SK-N-SH (cell line): Measurements from ENCODE around the gene PPT2.
A peak's percentile ranks its signal among the peaks of the same experiment; 100 is the strongest.

ENCODE experiments used
- CHD2 ChIP-seq: fragments of 150-350 bp; IDR thresholded peaks from 2 replicates; pipeline ENCODE4 v1.6.1; 2018; ENCODE audit warnings: low read length; ENCODE audit not compliant: partially characterized antibody
- CTCF ChIP-seq: fragments of 200-600 bp; sonication (generic); IDR thresholded peaks from 2 replicates; pipeline ENCODE4 v1.6.1; 2017; ENCODE audit warnings: antibody characterized with exemption, mild to moderate bottlenecking, moderate library complexity
- FOSL2 ChIP-seq: IDR thresholded peaks from 2 replicates; pipeline ENCODE4 v1.4.0; 2012; ENCODE audit warnings: low read depth, mild to moderate bottlenecking, moderate library complexity, borderline replicate concordance
- POLR2AphosphoS5 ChIP-seq: IDR thresholded peaks from 2 replicates; pipeline ENCODE4 v1.6.1; 2012; ENCODE audit warnings: low read depth, low read length
- RAD21 ChIP-seq: IDR thresholded peaks from 2 replicates; pipeline ENCODE4 v1.6.1; 2012; ENCODE audit warnings: mild to moderate bottlenecking, low read length
- REST ChIP-seq: IDR thresholded peaks from 2 replicates; pipeline ENCODE4 v1.6.1; 2012; ENCODE audit warnings: mild to moderate bottlenecking, low read depth, low read length, moderate library complexity
- TAF1 ChIP-seq: IDR thresholded peaks from 2 replicates; pipeline ENCODE4 v1.6.1; 2012; ENCODE audit warnings: low read depth, mild to moderate bottlenecking, low read length, moderate library complexity, borderline replicate concordance

- TF ChIP-seq CHD2 (no peak), RAD21 (peak; percentile 23; the same call in 1 of the 2 replicates), POLR2AphosphoS5 (peak; percentile 20; the same call in 1 of the 2 replicates), CTCF (peak; percentile 56), REST (no peak), FOSL2 (peak; percentile 11; the same call in 1 of the 2 replicates), TAF1 (no peak)
Observed at GRCh38 chr6:32113386-32114352, 40.3 kb upstream of the PPT2 start.
